IPS-20b (cell line): ENCODE results near the gene KLF17.
"Not testable (repeated sequence)": the region's sequence is repeated elsewhere in the genome, so short reads cannot be mapped to it uniquely, and the experiment has no call there.

ENCODE experiments used
- H3K27ac ChIP-seq: one replicate; pipeline ENCODE4 v1.5.1; 2013; ENCODE audit warnings: low read length
- H3K27me3 ChIP-seq: 2 replicates; pipeline ENCODE4 v1.6.1; 2013; ENCODE audit warnings: mild to moderate bottlenecking, low read length, inconsistent platforms; ENCODE audit not compliant: insufficient read depth
- H3K36me3 ChIP-seq: 2 replicates; pipeline ENCODE4 v1.6.1; 2013; ENCODE audit warnings: low read depth, mild to moderate bottlenecking, inconsistent platforms, low read length, moderate library complexity; ENCODE audit not compliant: insufficient read depth
- H3K4me1 ChIP-seq: 2 replicates; pipeline ENCODE4 v1.6.1; 2013; ENCODE audit warnings: mild to moderate bottlenecking, control low read depth, inconsistent platforms, low read length, moderate library complexity; ENCODE audit not compliant: insufficient read depth
- H3K4me3 ChIP-seq: 2 replicates; pipeline ENCODE4 v1.5.1; 2013; ENCODE audit warnings: mild to moderate bottlenecking, low read length, inconsistent platforms
- H3K9ac ChIP-seq: 2 replicates; pipeline ENCODE4 v1.6.1; 2013; ENCODE audit warnings: low read depth, mild to moderate bottlenecking, inconsistent platforms, low read length, moderate library complexity
- H3K9me3 ChIP-seq: 2 replicates; pipeline ENCODE4 v1.6.1; 2013; ENCODE audit warnings: mild to moderate bottlenecking, low read depth, low read length, inconsistent platforms; ENCODE audit not compliant: insufficient read depth

KLF17 gene

GRCh38 chr1:44112486-44112885 lies 6.1 kb upstream of the KLF17 start:
- Histone ChIP-seq H3K9me3 (no peaks in the 10 kb centered on the region), H3K27me3 (no peaks in the 10 kb centered on the region)

GRCh38 chr1:44113095-44113609 lies 5.5 kb upstream of the KLF17 start:
- no peak overlapping the region for H3K9ac ChIP-seq

More at GRCh38 chr1:44112486-44112885, 6.1 kb upstream of the KLF17 start:
- Histone ChIP-seq H3K27ac (no peak overlapping the region), H3K4me3 (no peak overlapping the region), H3K9ac (no peak overlapping the region), H3K36me3 (no peaks in the 10 kb centered on the region), H3K4me1 (peaks cover 3% of the 10 kb centered on the region; the same call in 1 of the 2 replicates)

GRCh38 chr1:44114098-44114497 lies 4.5 kb upstream of the KLF17 start:
- Histone ChIP-seq H3K4me1 (peaks cover 3% of the 10 kb centered on the region; the same call in 1 of the 2 replicates), H3K4me3 (no peak overlapping the region), H3K9me3 (no peaks in the 10 kb centered on the region), H3K9ac (no peak overlapping the region), H3K27me3 (no peaks in the 10 kb centered on the region), H3K36me3 (no peaks in the 10 kb centered on the region), H3K27ac (no peak overlapping the region)

More at GRCh38 chr1:44113095-44113609, 5.5 kb upstream of the KLF17 start:
- Histone ChIP-seq H3K36me3 (no peaks in the 10 kb centered on the region), H3K9me3 (no peaks in the 10 kb centered on the region), H3K4me3 (no peak overlapping the region), H3K27ac (no peak overlapping the region), H3K27me3 (no peaks in the 10 kb centered on the region), H3K4me1 (peaks cover 3% of the 10 kb centered on the region; the same call in 1 of the 2 replicates)

- not testable (repeated sequence) for H3K9ac ChIP-seq, H3K27me3 ChIP-seq, H3K36me3 ChIP-seq, H3K4me3 ChIP-seq, H3K27ac ChIP-seq, H3K4me1 ChIP-seq, H3K9me3 ChIP-seq
These were observed 1.3 kb upstream of the KLF17 start for GRCh38 chr1:44117272-44117671.

GRCh38 chr1:44119525-44119924 lies 904 bp downstream of the KLF17 start:
- Histone ChIP-seq H3K27ac (no peak overlapping the region), H3K27me3 (no peaks in the 10 kb centered on the region), H3K9me3 (no peaks in the 10 kb centered on the region), H3K9ac (no peak overlapping the region), H3K36me3 (no peaks in the 10 kb centered on the region), H3K4me3 (no peak overlapping the region), H3K4me1 (peaks cover 5% of the 10 kb centered on the region; the same call in 1 of the 2 replicates)

- Histone ChIP-seq H3K4me1 (peaks cover 5% of the 10 kb centered on the region; the same call in 1 of the 2 replicates), H3K27ac (no peak overlapping the region), H3K4me3 (no peak overlapping the region), H3K27me3 (no peaks in the 10 kb centered on the region), H3K9me3 (no peaks in the 10 kb centered on the region), H3K9ac (no peak overlapping the region), H3K36me3 (no peaks in the 10 kb centered on the region)
These were observed 1.9 kb downstream of the KLF17 start for GRCh38 chr1:44120398-44120949.

GRCh38 chr1:44129616-44130500 lies 11.2 kb downstream of the KLF17 start:
- Histone ChIP-seq H3K9me3 (no peaks in the 10 kb centered on the region), H3K4me3 (no peak overlapping the region), H3K9ac (no peak overlapping the region)

GRCh38 chr1:44131411-44131810 lies 12.8 kb downstream of the KLF17 start:
- Histone ChIP-seq H3K9ac (no peak overlapping the region), H3K4me1 (no peaks in the 10 kb centered on the region), H3K4me3 (no peak overlapping the region), H3K27ac (no peak overlapping the region), H3K9me3 (no peaks in the 10 kb centered on the region), H3K27me3 (no peaks in the 10 kb centered on the region; the same call in 1 of the 2 replicates), H3K36me3 (no peaks in the 10 kb centered on the region)

More at GRCh38 chr1:44129616-44130500, 11.2 kb downstream of the KLF17 start:
- Histone ChIP-seq H3K27me3 (no peaks in the 10 kb centered on the region), H3K27ac (no peak overlapping the region), H3K4me1 (no peaks in the 10 kb centered on the region), H3K36me3 (no peaks in the 10 kb centered on the region)

- Histone ChIP-seq H3K27me3 (no peaks in the 10 kb centered on the region; the same call in 1 of the 2 replicates), H3K36me3 (no peaks in the 10 kb centered on the region), H3K9me3 (no peaks in the 10 kb centered on the region), H3K9ac (no peak overlapping the region), H3K4me1 (no peaks in the 10 kb centered on the region), H3K4me3 (no peak overlapping the region), H3K27ac (no peak overlapping the region)
These were observed 15.7 kb downstream of the KLF17 start for GRCh38 chr1:44134071-44134920.

- Histone ChIP-seq H3K36me3 (no peaks in the 10 kb centered on the region), H3K27me3 (no peaks in the 10 kb centered on the region; the same call in 1 of the 2 replicates), H3K9ac (no peak overlapping the region)
These were observed 17.3 kb downstream of the KLF17 start for GRCh38 chr1:44135886-44136285.

GRCh38 chr1:44138239-44138638 lies 19.6 kb downstream of the KLF17 start:
- H3K36me3 ChIP-seq, result no peaks in the 10 kb centered on the region
- H3K27ac ChIP-seq, result no peak overlapping the region
- no peak overlapping the region for H3K9ac ChIP-seq
- no peaks in the 10 kb centered on the region; the same call in 1 of the 2 replicates for H3K27me3 ChIP-seq
- H3K4me3 ChIP-seq, result no peak overlapping the region
- H3K9me3 ChIP-seq, result no peaks in the 10 kb centered on the region
- H3K4me1 ChIP-seq, result no peaks in the 10 kb centered on the region

More at GRCh38 chr1:44135886-44136285, 17.3 kb downstream of the KLF17 start:
- Histone ChIP-seq H3K27ac (no peak overlapping the region), H3K4me3 (no peak overlapping the region), H3K4me1 (no peaks in the 10 kb centered on the region), H3K9me3 (no peaks in the 10 kb centered on the region)
